Breast epithelium (tissue), 3 donors: ENCODE data around the gene GLDC.

Experiments used
- CTCF ChIP-seq, 3 donors: fragments of 450-650 bp; IDR thresholded peaks; one replicate each; pipeline ENCODE4 v1.5.1; 2016 to 2017; ENCODE audit warnings: antibody characterized with exemption in 3 of 3, mild to moderate bottlenecking in 3 of 3, moderate library complexity in 3 of 3
- POLR2A ChIP-seq: fragments of 450-650 bp; IDR thresholded peaks from one replicate; pipeline ENCODE4 v1.6.1; 2016; ENCODE audit warnings: antibody characterized with exemption, mild to moderate bottlenecking, moderate library complexity

- no peak for TF ChIP-seq CTCF (IDR thresholded peaks at IDR 0.05)
- no peak for TF ChIP-seq POLR2A
Observed at GRCh38 chr9:6522263-6522662, 123.3 kb downstream of the GLDC start.
